Measurements from ENCODE around the gene SLC23A2.
A peak's percentile ranks its signal among the peaks of the same experiment; 100 is the strongest.

Gene SLC23A2

GRCh38 chr20:4813863-4814695 is 187.2 kb downstream of the SLC23A2 start:
- DNase-seq (ENCODE audit: low spot score): peak; percentile 71

GRCh38 chr20:4813076-4813862 is 188.0 kb downstream of the SLC23A2 start:
- DNase-seq (ENCODE audit: low spot score): no peak

GRCh38 chr20:4812641-4813075 is 188.7 kb downstream of the SLC23A2 start:
- no peak for DNase-seq (ENCODE audit: low spot score)

- DNase-seq (ENCODE audit: low spot score): no peak
Observed at GRCh38 chr20:4812216-4812615, 189.1 kb downstream of the SLC23A2 start.

GRCh38 chr20:4811661-4812181 is 189.6 kb downstream of the SLC23A2 start:
- DNase-seq (ENCODE audit: low spot score): peak; percentile 77

GRCh38 chr20:4811257-4811656 is 190.1 kb downstream of the SLC23A2 start:
- no peak for DNase-seq (ENCODE audit: low spot score)

- DNase-seq (ENCODE audit: low spot score): no peak
Observed at GRCh38 chr20:4810426-4811019, 190.8 kb downstream of the SLC23A2 start.

- DNase-seq (ENCODE audit: low spot score): no peak
Observed at GRCh38 chr20:4809707-4810106, 191.6 kb downstream of the SLC23A2 start.

GRCh38 chr20:4808872-4809271 is 192.4 kb downstream of the SLC23A2 start:
- no peak for DNase-seq (ENCODE audit: low spot score)

GRCh38 chr20:4805663-4806449 is 195.5 kb downstream of the SLC23A2 start:
- DNase-seq (ENCODE audit: low spot score): no peak

GRCh38 chr20:4802527-4802926 is 198.8 kb downstream of the SLC23A2 start:
- no peak for DNase-seq (ENCODE audit: low spot score)
